Pancreas (tissue), 10 donors: ENCODE results near the gene NAV2. TPM values are rescaled to one million over a fixed set of nuclear protein-coding genes. Genes with fewer than 3 reads are reported as not detected.

Experiments
- ATAC-seq, 4 donors: fragments of 200-7000 bp; cut with Tn5 transposase; one replicate each; pipeline versions ENCODE4 v1.8.0 to v1.9.1; 2020; ENCODE audit warnings: mild to moderate bottlenecking in 4 of 4, moderate library complexity in 4 of 4
- DNase-seq, 6 donors: peaks; one replicate each; pipeline ENCODE4 v3.0.0-alpha.2; 2020
- FAIRE-seq: peaks from 2 replicates; lab custom pipeline; 2012; peaks lifted over from hg19 to GRCh38; lab: Jason Lieb, UNC
- H3K27ac ChIP-seq, 4 donors: fragments of 200-600 bp; sonication (generic); 1 replicate in 3 of 4; 2 replicates in 1 of 4; pipeline versions ENCODE4 v1.5.0 to v1.8.0; 2020
- H3K27me3 ChIP-seq, 4 donors: fragments of 200-600 bp; one replicate each; pipeline ENCODE4 v1.8.0; 2021
- H3K36me3 ChIP-seq, 3 donors: fragments of 200-600 bp; sonication (generic) in 1 of 3; one replicate each; pipeline versions ENCODE4 v1.5.0 to v1.8.0; 2020 to 2021
- H3K4me1 ChIP-seq, 3 donors: fragments of 200-600 bp; one replicate each; pipeline ENCODE4 v1.8.0; 2021
- H3K4me3 ChIP-seq, 4 donors: fragments of 200-600 bp; sonication (generic) in 2 of 4; one replicate each; pipeline versions ENCODE4 v1.5.0 to v1.8.0; 2020 to 2021
- H3K9me3 ChIP-seq, 4 donors: fragments of 200-600 bp; one replicate each; pipeline ENCODE4 v1.8.0; 2021
- WGBS, 2 donors: extraction: QIAGEN DNeasy Blood & Tissue Kit; methylation state at CpG; one replicate each; pipeline ENCODE4 v1.1.7; 2013; 5-methylcytosine and 5-hydroxymethylcytosine counted together
- intact Hi-C, 3 donors: fragments of 100-400 bp; cut with DNase I; formaldehyde crosslinking; loops; one replicate each; pipeline versions ENCODE4 v1.11.1 to v1.14.2; 2022
- polyA plus RNA-seq, 2 donors: library from polyadenylated mRNA; stranded (reverse); fragments of 200-250 nt; gene quantifications; one replicate each; pipeline ENCODE4 v1.2.3, GENCODE V29; 2013
- total RNA-seq, 6 donors: library from RNA; stranded (reverse); fragmentation: NEBNext Ultra II Directional in 4 of 6; extraction: Animal tissue kit (Norgen Biotek cat#: 25700) in 4 of 6; gene quantifications; one replicate each; pipeline versions ENCODE4 v1.2.1 to v1.2.4, GENCODE V29; 2021 to 2023
- TF ChIP-seq, protein P1 (sequence below), 4 donors: fragments of 200-600 bp; sonication (generic) in 3 of 4; IDR thresholded peaks; one replicate each; pipeline versions ENCODE4 v1.5.0 to v1.8.0; 2021; ENCODE audit warnings: antibody characterized with exemption in 4 of 4
- donor health status: healthy with polysubstance abuse.
- donor health status: DM: no; HTN: no; CAD: no; lungs with moderate emphysema.
- donor health status: DM: no; HTN: no; CAD: no.
- donor health status: control.
- donor health status: control.
- donor health status: Bipolar disorder and iron deficiency.
- donor health status: DM: yes; HTN: yes; CAD: no.
- donor health status: DM: no; HTN: no; CAD: no.
- donor health status: DM: no; HTN: no; CAD: no.
- donor health status: DM: yes; HTN: yes; CAD: no.

The NAV2 gene
- total and polyA plus RNA-seq, 8 donors = 5.8 to 26.9 (median 16.3) TPM

GRCh38 chr11:19698493-19699292 is 13.9 kb upstream of the NAV2 start:
- H3K9me3 ChIP-seq = no peaks in the 10 kb centered on the region
- intact Hi-C loops = no loop called here
- H3K27ac ChIP-seq = no peak overlapping the region
- no peaks in the 10 kb centered on the region for H3K27me3 ChIP-seq
- no peaks in the 10 kb centered on the region for H3K4me1 ChIP-seq
- peak in 1 of 4 donors; percentile 44 for ATAC-seq
- 78 to 79% methylated on average over 8 of the region's 8 CpGs for WGBS, 2 donors
- no peak for DNase-seq
- FAIRE-seq = no peak
- TF ChIP-seq, protein P1, sequence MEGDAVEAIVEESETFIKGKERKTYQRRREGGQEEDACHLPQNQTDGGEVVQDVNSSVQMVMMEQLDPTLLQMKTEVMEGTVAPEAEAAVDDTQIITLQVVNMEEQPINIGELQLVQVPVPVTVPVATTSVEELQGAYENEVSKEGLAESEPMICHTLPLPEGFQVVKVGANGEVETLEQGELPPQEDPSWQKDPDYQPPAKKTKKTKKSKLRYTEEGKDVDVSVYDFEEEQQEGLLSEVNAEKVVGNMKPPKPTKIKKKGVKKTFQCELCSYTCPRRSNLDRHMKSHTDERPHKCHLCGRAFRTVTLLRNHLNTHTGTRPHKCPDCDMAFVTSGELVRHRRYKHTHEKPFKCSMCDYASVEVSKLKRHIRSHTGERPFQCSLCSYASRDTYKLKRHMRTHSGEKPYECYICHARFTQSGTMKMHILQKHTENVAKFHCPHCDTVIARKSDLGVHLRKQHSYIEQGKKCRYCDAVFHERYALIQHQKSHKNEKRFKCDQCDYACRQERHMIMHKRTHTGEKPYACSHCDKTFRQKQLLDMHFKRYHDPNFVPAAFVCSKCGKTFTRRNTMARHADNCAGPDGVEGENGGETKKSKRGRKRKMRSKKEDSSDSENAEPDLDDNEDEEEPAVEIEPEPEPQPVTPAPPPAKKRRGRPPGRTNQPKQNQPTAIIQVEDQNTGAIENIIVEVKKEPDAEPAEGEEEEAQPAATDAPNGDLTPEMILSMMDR (IDR thresholded peaks at IDR 0.05) = no peak
- H3K36me3 ChIP-seq = no peaks in the 10 kb centered on the region
- H3K4me3 ChIP-seq = no peak overlapping the region

GRCh38 chr11:19701421-19701820 is 11.2 kb upstream of the NAV2 start:
- no peak for ATAC-seq
- WGBS, 2 donors = 33% methylated on average over 2 of the region's 2 CpGs
- H3K36me3 ChIP-seq = no peaks in the 10 kb centered on the region
- no peaks in the 10 kb centered on the region for H3K27me3 ChIP-seq
- no peak for FAIRE-seq
- DNase-seq = no peak
- H3K4me1 ChIP-seq = no peaks in the 10 kb centered on the region
- H3K9me3 ChIP-seq = no peaks in the 10 kb centered on the region
- no peak overlapping the region for H3K27ac ChIP-seq
- H3K4me3 ChIP-seq = no peak overlapping the region
- TF ChIP-seq, protein P1 (IDR thresholded peaks at IDR 0.05) = no peak
- intact Hi-C loops = no loop called here

- Histone ChIP-seq H3K27me3 (no peaks in the 10 kb centered on the region), H3K27ac (no peak overlapping the region), H3K4me3 (no peak overlapping the region), H3K9me3 (no peaks in the 10 kb centered on the region), H3K4me1 (no peaks in the 10 kb centered on the region), H3K36me3 (no peaks in the 10 kb centered on the region)
- intact Hi-C loops = no loop called here
- DNase-seq (no peak), FAIRE-seq (no peak), ATAC-seq (no peak)
- WGBS, 2 donors = 90 to 98% methylated on average over 3 of the region's 3 CpGs
- TF ChIP-seq, protein P1 (IDR thresholded peaks at IDR 0.05) = no peak
These were observed 10.0 kb upstream of the NAV2 start for GRCh38 chr11:19702620-19703019.

DNA sequence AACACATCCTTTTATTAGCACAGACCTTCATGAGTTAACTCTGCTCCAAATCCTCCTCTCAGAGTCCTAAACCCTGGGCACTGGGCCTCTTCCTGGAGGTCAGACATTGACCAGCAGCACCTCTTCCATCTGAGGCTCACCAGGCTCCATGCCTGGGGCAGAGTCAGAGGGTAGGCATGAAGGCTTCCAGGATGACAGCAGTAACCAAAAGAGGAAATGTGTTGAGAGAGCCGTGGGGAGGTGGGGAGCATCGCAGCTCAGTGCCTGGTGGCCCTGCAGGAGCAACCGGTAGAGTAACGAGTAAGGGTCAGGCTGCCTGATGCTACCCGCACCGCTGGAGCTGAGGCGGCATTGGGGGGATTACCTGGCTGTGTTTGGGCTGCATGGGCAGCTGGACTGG is 9.4 kb upstream of the NAV2 start:
- no peaks in the 10 kb centered on the region for H3K36me3 ChIP-seq
- no peaks in the 10 kb centered on the region for H3K27me3 ChIP-seq
- intact Hi-C loops = no loop called here
- FAIRE-seq (no peak), ATAC-seq (no peak), DNase-seq (no peak)
- no peak overlapping the region for H3K27ac ChIP-seq
- TF ChIP-seq, protein P1 (IDR thresholded peaks at IDR 0.05) = no peak
- H3K9me3 ChIP-seq = no peaks in the 10 kb centered on the region
- no peaks in the 10 kb centered on the region for H3K4me1 ChIP-seq
- H3K4me3 ChIP-seq = no peak overlapping the region
- WGBS, 2 donors = 92 to 94% methylated on average over 7 of the region's 7 CpGs

- intact Hi-C loops = no loop called here
- Histone ChIP-seq H3K27me3 (no peaks in the 10 kb centered on the region), H3K36me3 (no peaks in the 10 kb centered on the region), H3K9me3 (no peaks in the 10 kb centered on the region), H3K4me1 (no peaks in the 10 kb centered on the region), H3K4me3 (no peak overlapping the region), H3K27ac (no peak overlapping the region)
- ATAC-seq (no peak), FAIRE-seq (no peak), DNase-seq (no peak)
- WGBS, 2 donors = 74 to 78% methylated on average over 1 of the region's 1 CpG
- TF ChIP-seq, protein P1 (IDR thresholded peaks at IDR 0.05) = no peak
These were observed 8.4 kb upstream of the NAV2 start for GRCh38 chr11:19704213-19704612.
